HepG2 (cell line): Measurements from ENCODE around the gene POU2AF2. TPM values are rescaled to one million over a fixed set of nuclear protein-coding genes. Genes with fewer than 3 reads are reported as not detected.
"Not testable (repeated sequence)": the region's sequence is repeated elsewhere in the genome, so short reads cannot be mapped to it uniquely, and the experiment has no call there.

ENCODE experiments used
- ATAC-seq: fragments of 200-7000 bp; cut with Tn5 transposase; 3 replicates; pipeline ENCODE4 v1.9.1; 2020; ENCODE audit warnings: mild to moderate bottlenecking, moderate library complexity
- BruUV-seq: library from RNA; stranded (reverse); fragments of 400-500 nt; replicated peaks from 2 replicates; lab custom pipeline; 2021; lab: Mats Ljungman, UMichigan
- CTCF ChIA-PET: fragments of 300-600 bp; formaldehyde crosslinking; extraction: SDS; loops from one replicate; lab custom pipeline; 2021; ENCODE audit warnings: low total read pairs, inconsistent platforms, low intra/inter-chr PET ratio; lab: Yijun Ruan, JAX
- POLR2A ChIA-PET: fragments of 350-600 bp; sonication (Branson Sonifier 250); formaldehyde crosslinking; loops from one replicate; lab custom pipeline; 2020; ENCODE audit warnings: antibody characterized with exemption, inconsistent platforms; lab: Yijun Ruan, JAX
- DNase-seq: peaks from one replicate; pipeline ENCODE4 v3.0.0-alpha.2; 2015; ENCODE audit warnings: low spot score
- FAIRE-seq: peaks from 3 replicates; lab custom pipeline; 2011; peaks lifted over from hg19 to GRCh38; lab: Jason Lieb, UNC
- H2AFZ ChIP-seq: one replicate; pipeline ENCODE4 v1.6.1; 2011; ENCODE audit warnings: low read length, inconsistent platforms
- H3K27ac ChIP-seq: fragments of 300-600 bp; 3 replicates; pipeline ENCODE4 v1.8.0; 2011; ENCODE audit warnings: mixed run types, mild to moderate bottlenecking, mixed read lengths, low read length, inconsistent platforms; ENCODE audit not compliant: insufficient read depth; ENCODE audit errors: extremely low read length
- H3K27me3 ChIP-seq, 2 experiments: fragments of 200-600 bp in 1 of 2; 2 replicates in 1 of 2; 3 replicates in 1 of 2; pipeline versions ENCODE4 v1.6.0 to v1.8.0; 2011; ENCODE audit warnings: low read length in 2 of 2, mild to moderate bottlenecking in 2 of 2, moderate library complexity in 2 of 2, inconsistent platforms in 1 of 2; ENCODE audit not compliant: insufficient read depth in 2 of 2, control insufficient read depth in 1 of 2
- H3K36me3 ChIP-seq, 2 experiments: fragments of 200-600 bp in 1 of 2; replicated peaks in 1 of 2; 2 replicates in 1 of 2; 3 replicates in 1 of 2; pipeline versions ENCODE4 v1.5.1 to v1.8.0; 2011; ENCODE audit warnings: low read length in 2 of 2, inconsistent platforms in 1 of 2; ENCODE audit not compliant: insufficient read depth in 2 of 2, control insufficient read depth in 1 of 2
- H3K4me1 ChIP-seq: 2 replicates; pipeline ENCODE4 v1.5.1; 2012; ENCODE audit warnings: low read length, inconsistent platforms; ENCODE audit not compliant: insufficient read depth
- H3K4me2 ChIP-seq: 2 replicates; pipeline ENCODE4 v1.6.0; 2011; ENCODE audit warnings: low read depth, low read length, inconsistent platforms
- H3K4me3 ChIP-seq, 3 experiments: fragments of 200-600 bp in 1 of 3; sonication (generic), shearing (Covaris generic) in 1 of 3; replicated peaks in 1 of 3; 2 replicates each; pipeline ENCODE4 v1.5.1; 2011 to 2016; ENCODE audit warnings: low read length in 3 of 3, inconsistent platforms in 2 of 3, low read depth in 2 of 3, mild to moderate bottlenecking in 2 of 3, control low read depth in 1 of 3, mixed read lengths in 1 of 3; ENCODE audit not compliant: insufficient read depth in 1 of 3
- H3K79me2 ChIP-seq: one replicate; pipeline ENCODE4 v1.6.1; 2011; ENCODE audit warnings: low read length, inconsistent platforms; ENCODE audit not compliant: insufficient read depth
- H3K9ac ChIP-seq: 2 replicates; pipeline ENCODE4 v1.6.0; 2011; ENCODE audit warnings: mild to moderate bottlenecking, low read depth, low read length, inconsistent platforms; ENCODE audit not compliant: insufficient read depth
- H3K9me3 ChIP-seq: 2 replicates; pipeline ENCODE4 v1.5.1; 2012; ENCODE audit warnings: mild to moderate bottlenecking, low read length
- H4K20me1 ChIP-seq: 2 replicates; pipeline ENCODE4 v1.6.0; 2011; ENCODE audit warnings: inconsistent platforms, mild to moderate bottlenecking, low read length, moderate library complexity; ENCODE audit not compliant: insufficient read depth
- CBX5 ChIP-seq: sonication (generic); formaldehyde crosslinking; IDR thresholded peaks from 2 replicates; pipeline ENCODE4 v1.4.0; 2020; ENCODE audit warnings: missing genetic modification reagents, borderline replicate concordance
- GZF1 ChIP-seq: sonication (generic); formaldehyde crosslinking; IDR thresholded peaks from 2 replicates; pipeline ENCODE4 v1.5.1; 2020; ENCODE audit warnings: mild to moderate bottlenecking, missing genetic modification reagents
- HMG20A ChIP-seq: IDR thresholded peaks from 2 replicates; pipeline ENCODE4 v1.6.1; 2016; ENCODE audit warnings: borderline replicate concordance
- HNF4G ChIP-seq, 2 experiments: sonication (generic) in 1 of 2; formaldehyde crosslinking in 1 of 2; IDR thresholded peaks; 2 replicates each; pipeline versions ENCODE4 v1.4.0 to v1.6.1; 2011 to 2020; ENCODE audit warnings: borderline replicate concordance in 2 of 2, low read depth in 2 of 2, mild to moderate bottlenecking in 2 of 2, low read length in 1 of 2, missing genetic modification reagents in 1 of 2, moderate library complexity in 1 of 2
- TGIF2 ChIP-seq: IDR thresholded peaks from 2 replicates; pipeline ENCODE4 v1.6.1; 2016; ENCODE audit warnings: control low read depth, missing compliant biosample characterization
- ZNF138 ChIP-seq: sonication (generic); formaldehyde crosslinking; IDR thresholded peaks from 2 replicates; pipeline ENCODE4 v1.5.0; 2020; ENCODE audit warnings: mild to moderate bottlenecking, low read depth, missing genetic modification reagents
- ZNF17 ChIP-seq: sonication (generic); formaldehyde crosslinking; IDR thresholded peaks from 2 replicates; pipeline ENCODE4 v1.5.0; 2020; ENCODE audit warnings: mild to moderate bottlenecking, missing genetic modification reagents
- ZNF672 ChIP-seq: sonication (generic); formaldehyde crosslinking; IDR thresholded peaks from 2 replicates; pipeline ENCODE4 v1.8.1; 2022; ENCODE audit warnings: missing genetic modification reagents
- ZZZ3 ChIP-seq: sonication (generic); formaldehyde crosslinking; IDR thresholded peaks from 2 replicates; pipeline ENCODE4 v1.4.0; 2020; ENCODE audit warnings: missing genetic modification reagents, mild to moderate bottlenecking, borderline replicate concordance
- WGBS: methylation state at CpG from one replicate; pipeline ENCODE4 v1.1.6; 2017; ENCODE audit warnings: low lambda C conversion rate; 5-methylcytosine and 5-hydroxymethylcytosine counted together
- in situ Hi-C: cut with HindIII; loops from 2 replicates; pipeline ENCODE4 v1.10.0; 2017; ENCODE audit warnings: low pct_unique_long_range_greater_than_20kb; ENCODE audit not compliant: extremely low pct_ligation_motif_present
- intact Hi-C: fragments of 100-400 bp; cut with micrococcal nuclease; formaldehyde crosslinking; loops from one replicate; pipeline ENCODE4 v1.10.0; 2022; ENCODE audit not compliant: unreplicated experiment
- polyA plus RNA-seq, 8 experiments: library from polyadenylated mRNA; depleted of rRNA in 3 of 8; stranded (reverse) in 7 of 8; unstranded in 1 of 8; fragments of >200 nt; fragmentation: Illumina TruSeq in 4 of 8; extraction: Trizol in 4 of 8; gene quantifications; 2 replicates each; pipeline versions ENCODE4 v1.2.1 to v1.2.3, GENCODE V29; 2011 to 2016; ENCODE audit warnings: low read depth in 4 of 8, missing spikeins in 1 of 8, mixed read lengths in 1 of 8; ENCODE audit not compliant: insufficient read depth in 1 of 8
- total RNA-seq, 5 experiments: library from RNA; depleted of rRNA; stranded (reverse); fragments of >200 nt; fragmentation: Illumina TruSeq; extraction: Trizol; gene quantifications; 2 replicates each; pipeline ENCODE4 v1.2.3, GENCODE V29; 2016; ENCODE audit warnings: low read depth in 1 of 5

The POU2AF2 gene
- total and polyA plus RNA-seq, 2 of the 13 experiments (the other 11 are each of a cell fraction or from before 2014, with no cell fraction given): 0.11 TPM; not detected in 1

DNA sequence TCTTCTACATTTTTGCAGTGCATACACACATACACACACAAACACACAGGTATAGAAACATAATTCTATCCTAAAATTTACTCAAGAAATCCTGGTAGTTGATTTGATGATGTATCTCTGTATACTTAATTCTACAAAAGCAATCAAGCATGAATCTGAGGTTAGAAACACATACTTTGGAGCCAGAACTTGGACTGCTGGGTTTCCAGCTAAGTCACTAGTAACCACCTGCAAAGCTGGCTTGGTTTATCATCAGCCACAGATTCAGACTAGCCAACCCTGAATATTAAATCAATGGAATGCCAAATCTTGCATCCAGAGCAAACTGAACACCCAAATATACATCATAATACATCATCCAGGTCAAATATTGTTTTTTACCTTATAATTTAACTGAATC lies 24.8 kb upstream of the POU2AF2 start:
- TF ChIP-seq CBX5 (CRISPR knock-in tag) (no peak), GZF1 (no peak), ZNF138 (CRISPR knock-in tag) (no peak)
- intact Hi-C loops (no loop called here), in situ Hi-C loops (no loop called here)
- Histone ChIP-seq H3K9me3 (no peaks in the 10 kb centered on the region), H2AFZ (no peak overlapping the region), H3K79me2 (no peaks in the 10 kb centered on the region), H3K9ac (no peak overlapping the region), H3K27ac (no peak overlapping the region), H3K4me1 (no peaks in the 10 kb centered on the region), H4K20me1 (no peaks in the 10 kb centered on the region), H3K36me3 (no peaks in the 10 kb centered on the region), H3K27me3 (no peaks in the 10 kb centered on the region), H3K4me3 (no peak overlapping the region), H3K4me2 (no peak overlapping the region)
- no peak for DNase-seq
- no peak for FAIRE-seq
- ChIA-PET CTCF (no interaction called here), POLR2A (no interaction called here)
- ATAC-seq: no peak
- no TSS peak for BruUV-seq

DNA sequence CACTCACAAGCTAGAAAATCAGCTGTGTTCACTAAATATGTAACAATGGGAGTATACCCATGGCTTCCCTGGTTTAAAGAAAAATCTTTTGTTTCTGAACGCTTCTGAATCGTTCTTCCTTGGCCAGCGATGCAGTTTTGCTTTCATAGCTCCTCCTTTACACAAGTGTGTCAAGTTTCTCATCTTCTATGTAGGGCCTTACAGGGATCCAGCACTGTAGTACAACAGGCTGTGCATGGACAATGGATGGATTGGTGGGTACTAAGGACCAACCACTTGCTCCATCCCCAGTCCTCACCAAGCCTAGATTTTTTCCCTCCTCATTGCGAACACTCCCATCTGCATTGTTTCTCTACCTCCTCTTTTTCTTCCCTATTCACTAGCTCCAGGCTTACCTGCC lies 24.3 kb upstream of the POU2AF2 start:
- ChIA-PET CTCF (no interaction called here), POLR2A (no interaction called here)
- 6% methylated on average over 4 of the region's 4 CpGs for WGBS
- H3K9ac ChIP-seq: no peak overlapping the region
- ATAC-seq (no peak), DNase-seq (no peak), FAIRE-seq (no peak)
- H3K79me2 ChIP-seq: no peaks in the 10 kb centered on the region
- H3K27ac ChIP-seq: no peak overlapping the region
- in situ Hi-C loops: no loop called here
- no peaks in the 10 kb centered on the region for H4K20me1 ChIP-seq
- H3K4me2 ChIP-seq: no peak overlapping the region
- TF ChIP-seq HMG20A (CRISPR knock-in tag): no peak
- no peak for TF ChIP-seq TGIF2 (CRISPR knock-in tag)
- no peak for TF ChIP-seq ZNF672 (CRISPR knock-in tag)
- no peak for TF ChIP-seq ZZZ3 (CRISPR knock-in tag)
- no peak for TF ChIP-seq ZNF17
- TF ChIP-seq HNF4G (IDR thresholded peaks at IDR 0.05; ENCODE audit: borderline replicate concordance, low read depth, low read length): no peak
- no peak for TF ChIP-seq HNF4G (CRISPR knock-in tag; IDR thresholded peaks at IDR 0.05; ENCODE audit: borderline replicate concordance, low read depth)
- no peaks in the 10 kb centered on the region for H3K36me3 ChIP-seq
- H3K4me3 ChIP-seq: no peak overlapping the region
- no peaks in the 10 kb centered on the region for H3K27me3 ChIP-seq
- no peak overlapping the region for H2AFZ ChIP-seq
- H3K9me3 ChIP-seq: no peaks in the 10 kb centered on the region
- no TSS peak for BruUV-seq
- intact Hi-C loops: no loop called here
- no peaks in the 10 kb centered on the region for H3K4me1 ChIP-seq

DNA sequence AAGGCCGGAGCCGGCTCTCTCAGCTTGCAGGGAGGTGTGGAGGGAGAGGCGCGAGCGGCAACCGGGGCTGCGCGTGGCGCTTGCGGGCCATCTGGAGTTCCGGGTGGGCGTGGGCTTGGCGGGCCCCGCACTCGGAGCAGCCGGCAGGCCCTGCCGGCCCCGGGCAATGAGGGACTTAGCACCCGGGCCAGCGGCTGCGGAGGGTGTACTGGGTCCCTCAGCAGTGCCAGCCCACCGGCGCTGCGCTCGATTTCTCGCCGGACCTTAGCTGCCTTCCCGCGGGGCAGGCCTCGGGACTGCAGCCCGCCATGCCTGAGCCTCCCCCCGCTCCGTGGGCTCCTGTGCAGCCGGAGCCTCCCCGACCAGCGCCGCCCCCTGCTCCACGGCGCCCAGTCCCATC lies 23.6 kb upstream of the POU2AF2 start:
- intact Hi-C loops: not testable (repeated sequence)

More for the DNA sequence above, 23.6 kb upstream of the POU2AF2 start:
- in situ Hi-C loops, H3K27me3 ChIP-seq, H2AFZ ChIP-seq, DNase-seq, ATAC-seq, CTCF ChIA-PET, POLR2A ChIA-PET, H3K79me2 ChIP-seq, H4K20me1 ChIP-seq, FAIRE-seq, H3K4me2 ChIP-seq, H3K9ac ChIP-seq, H3K36me3 ChIP-seq, H3K27ac ChIP-seq, BruUV-seq, H3K4me3 ChIP-seq, H3K9me3 ChIP-seq, H3K4me1 ChIP-seq: not testable (repeated sequence)
- WGBS: 64% methylated on average over 5 of the region's 39 CpGs
